Raji (cell line): ENCODE data around the gene OR2AT4.

Experiments used
- POLR2A ChIP-seq: IDR thresholded peaks from 2 replicates; pipeline ENCODE4 v1.6.1; 2011; ENCODE audit warnings: low read depth, low read length, control low read depth; ENCODE audit not compliant: insufficient read depth

OR2AT4 gene

DNA sequence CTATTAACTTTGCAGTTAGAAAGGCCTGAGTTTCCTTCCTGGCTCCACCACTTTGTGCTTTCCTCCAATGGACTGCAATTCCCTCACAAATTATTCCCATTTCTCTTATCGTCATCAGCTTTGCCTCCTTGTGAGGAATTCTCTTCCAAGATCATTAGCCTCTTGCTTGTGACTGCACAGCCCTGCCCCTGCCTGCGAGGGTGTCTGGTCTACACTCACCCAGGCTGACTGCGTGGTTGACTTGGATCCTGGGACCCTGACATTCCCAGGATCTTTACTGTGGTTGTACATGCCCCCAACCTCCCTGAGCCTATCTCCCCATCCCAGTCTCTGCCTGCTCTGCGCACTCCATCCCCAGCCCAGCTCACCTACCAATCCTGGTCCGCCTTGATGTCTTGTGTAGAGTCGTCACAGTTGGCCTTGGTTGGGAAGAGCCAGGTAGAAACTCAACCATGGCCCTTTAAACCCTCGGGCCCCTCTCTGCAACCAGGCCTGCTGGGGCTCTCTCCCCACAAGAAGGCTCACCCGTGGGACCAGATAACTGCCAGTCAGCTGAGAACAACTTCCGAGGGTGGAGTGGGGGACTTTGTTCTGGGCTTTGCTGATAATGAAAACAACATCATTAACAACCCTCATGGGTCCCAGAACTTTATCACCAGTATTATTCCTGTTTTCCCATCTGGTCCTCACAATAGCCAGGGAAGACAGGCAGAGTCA lies at the start of gene OR2AT4:
Gene OR2AT4 (minus strand): TSS at position 421 of the 717 bp plus-strand sequence.
- no peak for TF ChIP-seq POLR2A

DNA sequence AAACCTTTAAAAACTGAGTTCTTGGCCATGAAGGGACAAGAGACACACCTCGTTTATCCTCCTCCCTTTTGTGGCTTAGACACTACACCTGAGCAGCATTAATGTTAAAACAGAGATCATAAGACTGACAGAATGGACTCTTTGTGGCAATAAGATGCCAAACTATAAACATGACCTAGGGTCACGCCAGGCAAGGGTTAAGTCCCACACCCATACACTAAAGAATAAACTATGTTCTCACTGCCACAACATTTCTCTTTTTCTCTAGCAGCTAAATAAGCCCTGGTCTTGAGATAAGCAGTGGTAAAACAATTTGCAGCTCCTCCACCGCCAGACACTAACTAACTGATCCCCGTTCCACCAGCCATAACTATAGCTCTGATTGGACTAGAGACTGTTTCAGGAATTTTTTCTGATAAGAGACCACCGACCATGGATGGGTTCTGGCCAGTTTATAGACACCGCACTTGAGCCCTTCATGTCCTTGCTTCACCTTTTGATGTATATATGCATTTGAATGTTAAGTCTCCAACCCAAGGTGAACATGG lies 49.4 kb upstream of the OR2AT4 start:
- TF ChIP-seq POLR2A, result no peak

DNA sequence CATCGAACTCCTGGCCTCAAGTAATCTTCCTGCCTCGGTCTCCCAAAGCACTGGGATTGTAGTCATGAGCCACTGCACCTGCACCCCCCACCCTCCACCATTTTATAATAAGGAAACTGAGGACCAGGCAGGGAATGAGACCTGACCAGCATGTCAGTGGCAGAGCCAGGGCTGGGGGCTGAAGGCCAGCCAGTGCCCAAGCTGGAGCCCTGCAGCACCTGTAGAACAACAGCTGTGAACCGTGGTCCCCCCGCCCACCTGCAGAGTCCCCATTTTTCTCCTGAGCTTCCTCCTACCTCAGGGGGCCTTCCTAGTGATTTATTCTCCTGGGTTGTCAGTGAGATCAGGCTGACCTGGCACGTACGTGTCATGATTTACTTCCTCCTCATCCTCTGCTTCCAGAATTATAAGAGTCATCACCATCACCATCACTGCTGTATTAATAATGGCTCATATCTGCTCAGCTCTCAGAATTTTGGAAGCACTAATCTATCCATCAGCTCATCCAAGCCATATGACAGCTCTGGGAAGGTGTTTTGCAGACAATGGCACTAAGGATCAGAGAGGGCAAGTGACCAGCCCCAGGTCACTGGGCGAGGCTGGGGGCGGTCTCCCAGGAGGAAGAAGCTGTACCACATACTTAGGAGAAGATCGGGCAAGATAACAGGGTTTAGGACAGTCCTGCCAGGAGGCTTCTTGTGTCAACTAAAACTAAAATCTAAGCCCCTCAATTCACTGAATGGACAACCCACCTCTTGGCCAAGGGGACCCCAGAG lies 48.7 kb upstream of the OR2AT4 start:
- no peak for TF ChIP-seq POLR2A

- no peak for TF ChIP-seq POLR2A
These were observed 48.0 kb upstream of the OR2AT4 start for GRCh38 chr11:75144716-75145014.

DNA sequence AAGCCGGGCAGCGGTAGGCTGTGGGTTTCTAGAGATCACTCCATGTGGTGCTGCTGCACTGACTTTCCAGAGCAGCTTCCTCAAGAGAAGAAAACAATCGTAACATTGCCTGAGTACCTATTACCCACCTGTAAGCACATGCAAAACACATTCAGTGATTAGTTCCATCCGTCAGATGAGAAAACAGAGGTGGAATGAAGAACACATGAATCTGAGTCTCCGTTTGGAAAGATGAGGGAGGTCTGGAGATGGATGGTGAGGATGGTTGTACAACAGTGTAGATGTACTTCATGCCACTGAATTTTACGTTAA lies 46.7 kb upstream of the OR2AT4 start:
- no peak for TF ChIP-seq POLR2A

DNA sequence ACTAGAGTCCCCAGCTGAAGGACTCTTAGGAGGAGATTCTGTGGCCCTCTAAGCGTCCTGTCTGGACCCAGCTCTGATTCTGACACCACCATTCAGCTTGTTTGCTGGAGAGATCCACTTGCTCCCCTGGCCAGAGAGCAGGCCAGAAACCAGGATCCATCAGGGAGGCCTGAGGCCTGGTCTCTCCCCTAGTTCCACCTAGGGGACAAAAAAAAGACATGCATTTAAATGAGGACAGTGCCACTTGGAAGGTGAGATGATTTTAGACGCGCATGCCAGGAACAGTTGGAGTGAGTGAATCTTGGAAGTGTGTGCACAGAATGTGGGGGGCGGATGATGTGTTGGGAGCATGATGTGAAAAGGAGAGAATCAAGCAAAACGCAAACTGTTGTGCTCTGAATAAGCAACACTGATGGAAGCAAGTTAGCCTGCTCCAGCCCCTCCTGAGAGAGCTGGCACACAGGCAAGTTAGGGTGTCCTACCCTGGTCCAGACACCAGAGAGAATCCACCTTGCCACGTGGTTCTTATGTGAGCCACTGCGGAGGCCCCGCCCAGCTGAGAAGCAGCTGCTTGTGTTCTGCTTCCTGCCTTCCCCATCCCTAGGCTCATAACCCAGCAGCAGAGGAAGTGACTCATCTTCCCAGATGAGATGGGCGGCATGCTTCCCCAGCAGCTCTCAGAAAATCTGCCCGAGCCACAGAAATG lies 46.2 kb upstream of the OR2AT4 start:
- TF ChIP-seq POLR2A, result no peak

DNA sequence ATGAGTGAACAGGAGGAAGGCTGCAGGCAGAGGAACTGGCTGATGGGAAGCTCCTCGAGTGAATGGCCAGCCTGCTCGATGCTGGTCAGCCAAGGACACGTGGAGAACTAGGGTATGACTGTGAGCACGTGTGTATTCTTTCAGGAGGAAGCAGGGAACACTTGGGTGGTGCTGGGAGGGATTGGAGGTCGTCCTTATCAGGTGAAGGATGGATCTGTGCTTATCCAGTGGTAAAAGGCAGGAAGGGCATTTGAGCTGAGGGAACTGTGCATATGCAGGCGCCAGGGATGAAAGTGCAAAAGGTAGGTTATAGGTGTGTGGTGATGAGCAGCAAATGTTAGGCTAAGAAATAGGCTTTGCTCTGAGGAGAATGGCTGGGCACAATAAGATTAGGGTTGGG lies 44.5 kb upstream of the OR2AT4 start:
- no peak for TF ChIP-seq POLR2A

GRCh38 chr11:75140269-75141138 lies 43.8 kb upstream of the OR2AT4 start:
- no peak for TF ChIP-seq POLR2A

DNA sequence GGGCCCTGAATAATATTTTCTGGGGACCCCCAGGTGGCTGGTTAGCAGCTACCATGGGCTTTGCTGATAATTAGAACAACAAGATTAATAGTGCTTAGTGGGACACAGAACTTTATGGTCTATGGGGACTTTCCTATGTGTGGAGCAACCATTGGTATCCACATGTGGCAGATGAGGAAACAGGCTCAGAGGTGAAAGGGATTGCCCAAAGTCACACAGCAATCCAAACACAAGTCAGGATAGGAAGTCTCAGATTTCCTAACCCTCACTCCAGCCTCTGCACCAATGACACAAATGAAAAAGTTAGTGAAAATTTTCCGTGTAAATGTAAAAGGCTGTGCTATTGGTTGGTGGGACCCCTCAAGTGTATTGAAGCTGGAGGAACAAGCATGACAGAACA lies 39.0 kb upstream of the OR2AT4 start:
- TF ChIP-seq POLR2A, result no peak

- no peak for TF ChIP-seq POLR2A
These were observed 38.5 kb upstream of the OR2AT4 start for GRCh38 chr11:75135021-75135650.

- no peak for TF ChIP-seq POLR2A
These were observed 37.3 kb upstream of the OR2AT4 start for GRCh38 chr11:75133976-75134375.

DNA sequence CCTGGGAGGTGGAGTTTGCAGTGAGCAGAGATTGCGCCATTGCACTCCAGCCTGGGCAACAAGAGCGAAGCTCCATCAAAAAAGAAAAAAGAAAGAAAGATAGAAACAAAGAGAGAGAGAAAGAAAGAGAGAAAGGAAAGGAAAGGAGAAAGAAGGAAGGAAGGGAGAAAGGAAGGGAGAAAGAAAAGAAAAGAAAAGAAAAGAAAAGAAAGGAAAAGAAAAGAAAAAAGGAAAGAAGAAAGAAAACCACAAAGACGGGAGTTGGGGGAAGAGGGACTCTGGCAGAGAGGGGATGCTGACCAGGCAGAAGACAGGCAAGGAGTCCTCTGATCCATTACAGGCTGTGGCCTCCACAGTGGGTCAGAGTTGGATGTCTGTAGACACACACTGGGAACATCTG lies 35.4 kb upstream of the OR2AT4 start:
- no peak for TF ChIP-seq POLR2A

- no peak for TF ChIP-seq POLR2A
These were observed 29.9 kb upstream of the OR2AT4 start for GRCh38 chr11:75126564-75126963.

DNA sequence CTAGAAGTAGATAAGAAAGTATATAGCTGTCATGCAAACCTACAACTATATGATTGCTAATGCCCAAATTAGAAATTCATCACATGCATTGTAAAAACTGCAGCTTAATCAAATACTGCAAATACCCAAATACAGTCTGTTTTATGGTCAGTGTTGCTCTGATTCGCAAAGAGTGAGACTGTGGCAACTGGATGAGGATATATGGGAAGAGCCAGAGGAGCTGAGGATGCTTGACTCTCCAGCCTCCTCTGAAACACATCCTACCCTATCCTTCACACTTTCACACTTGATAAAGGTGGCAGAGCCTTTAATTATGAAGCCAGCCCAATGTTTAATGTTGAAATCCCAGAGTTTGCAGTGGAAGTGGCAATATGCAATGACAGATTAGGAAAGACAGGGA lies 21.9 kb upstream of the OR2AT4 start:
- no peak for TF ChIP-seq POLR2A

DNA sequence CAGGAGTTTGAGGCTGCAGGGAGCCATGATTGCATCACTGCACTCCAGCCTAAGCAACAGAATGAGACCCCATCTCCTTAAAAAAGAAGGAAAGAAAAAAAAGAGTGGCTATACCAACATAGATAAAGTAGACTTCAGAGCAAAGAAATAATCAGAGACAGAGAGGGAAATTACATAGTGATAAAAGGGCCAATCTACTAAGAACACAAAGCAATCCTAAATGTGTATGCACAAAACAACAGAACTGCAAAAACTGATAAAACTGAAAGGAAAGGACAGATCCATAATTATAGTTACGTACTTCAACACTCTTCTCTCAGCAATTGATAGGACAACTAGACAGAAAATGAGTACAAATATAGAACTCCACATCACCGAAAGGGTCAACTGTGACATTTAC lies 17.8 kb upstream of the OR2AT4 start:
- TF ChIP-seq POLR2A, result no peak
